ENCODE data around the gene TMEM165.

GRCh38 chr4:55438314-55438713 is 42.6 kb downstream of the TMEM165 start:
- TF ChIP-seq EP300 (IDR thresholded peaks at IDR 0.05; ENCODE audit: low read depth), result no peak
- TF ChIP-seq, protein P1, sequence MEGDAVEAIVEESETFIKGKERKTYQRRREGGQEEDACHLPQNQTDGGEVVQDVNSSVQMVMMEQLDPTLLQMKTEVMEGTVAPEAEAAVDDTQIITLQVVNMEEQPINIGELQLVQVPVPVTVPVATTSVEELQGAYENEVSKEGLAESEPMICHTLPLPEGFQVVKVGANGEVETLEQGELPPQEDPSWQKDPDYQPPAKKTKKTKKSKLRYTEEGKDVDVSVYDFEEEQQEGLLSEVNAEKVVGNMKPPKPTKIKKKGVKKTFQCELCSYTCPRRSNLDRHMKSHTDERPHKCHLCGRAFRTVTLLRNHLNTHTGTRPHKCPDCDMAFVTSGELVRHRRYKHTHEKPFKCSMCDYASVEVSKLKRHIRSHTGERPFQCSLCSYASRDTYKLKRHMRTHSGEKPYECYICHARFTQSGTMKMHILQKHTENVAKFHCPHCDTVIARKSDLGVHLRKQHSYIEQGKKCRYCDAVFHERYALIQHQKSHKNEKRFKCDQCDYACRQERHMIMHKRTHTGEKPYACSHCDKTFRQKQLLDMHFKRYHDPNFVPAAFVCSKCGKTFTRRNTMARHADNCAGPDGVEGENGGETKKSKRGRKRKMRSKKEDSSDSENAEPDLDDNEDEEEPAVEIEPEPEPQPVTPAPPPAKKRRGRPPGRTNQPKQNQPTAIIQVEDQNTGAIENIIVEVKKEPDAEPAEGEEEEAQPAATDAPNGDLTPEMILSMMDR (IDR thresholded peaks at IDR 0.05), result no peak

Measured in transverse colon (tissue), 3 donors.